ENCODE measurements around the gene IFNK.
"Not testable (repeated sequence)": the region's sequence is repeated elsewhere in the genome, so short reads cannot be mapped to it uniquely, and the experiment has no call there.

The IFNK gene, protein sequence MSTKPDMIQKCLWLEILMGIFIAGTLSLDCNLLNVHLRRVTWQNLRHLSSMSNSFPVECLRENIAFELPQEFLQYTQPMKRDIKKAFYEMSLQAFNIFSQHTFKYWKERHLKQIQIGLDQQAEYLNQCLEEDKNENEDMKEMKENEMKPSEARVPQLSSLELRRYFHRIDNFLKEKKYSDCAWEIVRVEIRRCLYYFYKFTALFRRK

DNA sequence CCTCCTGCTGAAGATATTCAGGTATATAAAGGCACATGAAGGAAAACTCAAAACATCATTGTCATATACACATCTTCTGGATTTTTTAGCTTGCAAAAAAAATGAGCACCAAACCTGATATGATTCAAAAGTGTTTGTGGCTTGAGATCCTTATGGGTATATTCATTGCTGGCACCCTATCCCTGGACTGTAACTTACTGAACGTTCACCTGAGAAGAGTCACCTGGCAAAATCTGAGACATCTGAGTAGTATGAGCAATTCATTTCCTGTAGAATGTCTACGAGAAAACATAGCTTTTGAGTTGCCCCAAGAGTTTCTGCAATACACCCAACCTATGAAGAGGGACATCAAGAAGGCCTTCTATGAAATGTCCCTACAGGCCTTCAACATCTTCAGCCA, at the start of gene IFNK:
TSS of gene IFNK (plus strand) at position 55 of the 400 bp plus-strand sequence. CDS start at position 102, 47 bp downstream.
- DNase-seq = no peak

DNA sequence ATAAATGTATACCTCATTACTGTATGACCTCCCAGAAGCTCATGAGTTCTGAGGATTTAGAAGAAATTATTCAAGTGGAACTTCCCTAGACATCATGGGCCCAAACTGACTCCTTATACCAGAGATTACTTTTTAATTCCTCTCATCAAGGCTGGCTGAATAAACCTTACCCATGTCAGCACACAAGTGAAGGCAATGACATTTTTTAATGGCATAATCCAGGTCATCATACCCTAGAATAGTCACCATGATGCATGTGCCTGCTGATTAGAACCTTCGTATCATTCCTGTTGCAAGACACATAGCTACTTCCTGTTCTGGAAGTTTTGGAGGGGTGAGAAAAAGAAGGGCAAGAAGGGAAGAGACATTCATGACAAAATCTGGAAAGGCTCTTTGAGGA, 49.8 kb upstream of the IFNK start:
- DNase-seq = no peak

DNA sequence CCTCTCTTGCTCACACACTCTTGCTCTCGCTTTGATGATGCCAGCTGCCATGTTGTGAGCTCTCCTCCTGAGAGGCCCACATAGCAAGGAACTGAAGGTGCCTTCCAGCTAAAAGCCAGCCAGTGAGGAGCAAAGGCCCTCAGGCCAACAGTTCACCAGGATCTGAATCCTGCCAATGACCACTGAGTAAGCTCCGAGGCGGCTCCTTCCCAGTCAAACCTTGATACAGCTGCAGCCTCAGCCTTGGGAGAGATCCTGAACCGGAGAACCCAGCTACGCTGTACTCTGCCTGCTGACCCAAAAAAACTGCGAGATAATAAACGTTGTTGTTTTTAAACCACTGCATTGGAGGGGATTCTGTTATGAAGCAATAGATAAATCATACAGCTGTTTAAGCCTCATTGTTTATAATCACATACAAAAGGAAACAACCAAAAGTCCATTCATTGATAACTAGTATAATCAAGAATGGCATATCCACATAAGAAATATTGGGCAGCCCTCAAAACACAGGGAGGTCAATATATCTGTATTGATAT, 49.0 kb upstream of the IFNK start:
- no peak for DNase-seq

DNA sequence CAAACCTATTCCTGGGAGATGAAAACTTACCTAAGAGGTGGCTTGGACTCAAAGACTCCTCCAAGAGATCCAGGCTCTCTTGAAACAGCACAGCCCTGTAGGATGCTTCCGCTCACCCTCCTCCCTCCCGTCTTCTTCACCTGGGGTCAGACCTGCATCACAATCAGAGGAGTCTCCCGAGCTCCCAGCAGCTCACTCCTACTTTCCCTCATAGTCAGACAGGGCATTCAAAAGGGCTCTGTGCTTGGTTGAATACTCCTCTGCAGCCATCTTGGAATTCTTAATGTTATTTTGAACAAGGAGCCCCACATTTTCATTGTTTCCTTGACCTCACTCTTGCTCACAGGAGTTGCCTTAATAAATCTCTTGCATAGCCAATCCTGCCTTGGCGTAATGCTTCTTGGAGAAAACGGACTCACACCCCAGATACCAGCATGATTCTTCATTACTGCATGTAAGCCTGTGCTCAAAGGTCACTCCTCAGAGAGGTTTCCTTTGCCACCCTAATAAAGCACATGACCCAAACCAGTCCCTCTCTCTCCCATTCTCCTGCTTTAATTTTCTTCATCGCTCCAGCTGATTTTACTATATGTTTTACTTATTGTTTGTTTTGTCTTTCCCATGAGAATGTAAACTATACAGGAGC, 47.1 kb upstream of the IFNK start:
- no peak for DNase-seq

DNA sequence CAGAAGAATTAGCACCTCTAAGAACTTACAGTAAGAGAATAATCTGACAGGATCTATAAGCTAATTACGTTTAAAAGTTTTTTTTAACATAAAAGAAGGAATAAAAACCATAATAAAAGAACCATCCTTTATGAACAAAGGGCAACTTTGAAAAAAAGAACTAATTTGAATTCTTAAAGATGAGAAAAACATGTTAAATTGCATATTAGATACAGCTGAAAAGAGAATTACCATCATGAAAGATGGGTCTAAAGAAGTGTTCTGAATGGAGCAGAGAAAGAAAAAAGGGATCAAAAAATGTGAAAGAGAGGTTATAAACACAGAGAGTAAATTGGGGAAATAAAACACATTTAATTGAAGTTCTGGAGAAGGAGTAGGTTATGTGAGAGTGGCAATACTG, 45.8 kb upstream of the IFNK start:
- no peak for DNase-seq

DNA sequence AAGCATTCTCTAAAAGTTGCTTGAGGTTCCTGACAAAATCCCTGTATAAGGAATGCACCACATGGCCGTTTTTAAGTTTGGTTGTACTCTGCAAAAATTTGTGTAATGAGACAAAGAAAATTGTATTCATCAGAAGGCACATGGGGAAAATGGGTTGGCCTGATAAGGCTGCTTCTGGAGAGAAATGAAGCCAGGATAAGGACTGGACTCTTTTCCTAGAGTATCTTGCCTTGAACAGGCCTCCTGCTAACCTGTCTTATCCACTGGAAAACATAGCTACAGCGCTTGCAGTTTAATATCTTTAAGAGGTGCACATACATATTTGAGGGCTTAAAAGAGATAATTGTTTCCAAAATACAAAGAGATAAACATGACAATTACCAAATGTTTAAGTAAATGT, 41.4 kb upstream of the IFNK start:
- no peak for DNase-seq

DNA sequence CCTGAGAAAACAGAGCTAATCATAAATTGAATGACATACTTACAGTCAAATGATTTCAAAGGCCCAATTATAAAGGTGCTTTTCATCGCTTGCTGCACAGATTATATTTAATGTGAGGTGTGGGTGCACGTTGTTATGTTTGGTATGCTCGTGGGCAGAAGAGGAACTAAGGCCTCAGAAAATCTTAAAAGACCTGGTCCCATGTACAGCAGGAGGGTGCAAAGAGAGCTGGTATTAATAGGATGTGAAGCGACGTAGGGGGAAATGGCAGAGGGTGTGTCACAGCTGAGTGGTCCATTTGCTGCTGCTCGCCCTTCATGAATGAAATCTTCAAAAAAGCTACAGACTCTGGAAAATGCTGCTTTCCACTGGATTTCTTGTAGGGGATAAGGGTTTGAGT, 40.5 kb upstream of the IFNK start:
- no peak for DNase-seq

DNA sequence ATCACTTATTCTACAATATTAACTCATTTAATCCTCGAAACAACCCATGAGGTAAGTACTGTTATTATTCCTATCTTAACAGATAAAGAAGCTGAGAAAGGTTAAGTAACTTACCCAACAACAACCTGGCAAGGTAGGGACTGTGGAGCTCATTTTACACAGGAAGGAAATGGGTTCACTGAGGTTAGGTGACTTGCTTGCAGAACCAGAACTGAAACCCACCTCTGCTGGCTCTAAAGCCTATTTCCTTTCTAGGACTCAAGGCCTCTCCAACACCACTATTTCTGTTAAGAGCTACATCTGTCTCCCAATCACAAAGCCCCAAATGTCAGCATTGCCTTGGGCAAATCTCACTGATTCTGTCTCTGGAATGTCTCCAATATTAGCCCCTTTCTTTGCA, 38.9 kb upstream of the IFNK start:
- DNase-seq = no peak

DNA sequence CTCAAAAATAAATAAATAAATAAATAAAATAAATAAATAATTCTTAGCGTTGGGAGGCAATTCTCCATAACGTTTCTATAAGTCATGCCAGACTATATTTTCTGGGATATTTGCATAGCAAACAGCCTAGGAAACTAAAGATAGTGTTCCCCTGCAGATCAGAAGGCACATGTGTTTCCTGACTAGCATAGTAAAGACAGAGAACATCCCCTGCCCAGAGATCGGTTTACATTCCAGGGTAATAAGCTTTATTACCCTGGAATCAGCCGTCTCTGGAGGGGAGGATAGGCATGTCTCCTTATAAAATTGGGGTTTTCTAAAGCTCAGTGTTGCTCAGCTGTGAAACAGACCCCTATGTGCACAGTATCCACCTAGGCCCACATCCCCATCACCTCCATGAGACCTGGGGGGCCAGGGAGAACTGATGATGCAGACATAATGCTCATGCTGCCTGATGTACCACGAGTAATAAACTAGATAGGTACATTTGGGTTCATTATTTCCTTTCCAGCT, 36.9 kb upstream of the IFNK start:
- DNase-seq = no peak

DNA sequence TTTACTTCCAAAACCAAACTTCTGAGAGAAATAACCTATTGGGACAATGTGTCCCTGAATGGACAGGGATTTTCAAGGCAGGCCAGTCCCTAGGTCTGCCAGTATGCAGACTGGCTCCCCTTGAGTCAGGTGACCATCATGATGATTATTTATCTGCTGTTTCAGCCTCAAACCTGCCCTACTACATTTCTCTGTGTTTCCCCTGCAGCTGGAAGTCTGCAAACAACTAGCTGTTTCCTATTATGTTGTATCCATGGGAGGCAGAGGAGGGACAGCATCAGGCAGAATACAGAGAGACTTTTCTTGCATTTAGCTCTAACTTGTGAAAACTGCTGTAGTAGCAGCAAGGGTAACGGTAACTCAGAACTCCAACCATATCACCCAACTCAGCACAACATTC, 36.2 kb upstream of the IFNK start:
- DNase-seq = no peak

DNA sequence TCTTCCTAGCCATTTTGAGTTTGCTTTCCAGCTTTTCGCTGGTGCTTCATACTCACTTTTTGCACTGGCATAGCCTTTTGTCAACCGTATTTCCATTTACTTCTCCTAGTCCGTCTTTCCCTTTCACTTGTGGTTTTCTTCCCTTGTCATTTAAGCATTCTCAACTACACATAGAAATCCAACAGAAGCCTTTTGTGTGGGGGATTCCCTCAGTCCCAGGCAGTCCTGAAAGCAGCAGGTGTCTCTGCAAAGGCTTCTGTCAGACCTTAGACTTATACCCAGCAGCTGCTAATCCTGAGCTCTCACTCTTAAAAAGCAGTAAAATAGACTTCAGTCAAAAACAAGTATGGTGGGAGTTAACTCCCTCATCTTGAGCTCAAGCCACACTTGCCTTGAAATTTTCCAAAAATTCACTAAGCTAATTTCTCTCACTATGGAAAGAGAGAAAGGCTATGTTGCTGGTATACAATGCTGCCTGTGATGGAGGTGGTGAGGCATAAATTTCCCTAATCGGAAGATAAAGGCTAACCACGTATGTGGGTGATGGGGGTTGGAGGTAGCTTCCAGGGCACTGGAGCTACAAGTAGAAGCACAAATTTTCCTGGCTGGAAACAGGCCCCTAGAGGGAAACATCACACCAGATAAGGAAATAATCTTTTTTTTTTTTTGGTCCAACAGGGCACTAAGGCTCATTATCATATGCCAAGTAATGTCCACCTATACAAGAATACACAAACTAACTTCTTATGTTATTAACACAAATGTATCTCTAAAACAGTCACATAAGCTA, 34.8 kb upstream of the IFNK start:
- DNase-seq = no peak

DNA sequence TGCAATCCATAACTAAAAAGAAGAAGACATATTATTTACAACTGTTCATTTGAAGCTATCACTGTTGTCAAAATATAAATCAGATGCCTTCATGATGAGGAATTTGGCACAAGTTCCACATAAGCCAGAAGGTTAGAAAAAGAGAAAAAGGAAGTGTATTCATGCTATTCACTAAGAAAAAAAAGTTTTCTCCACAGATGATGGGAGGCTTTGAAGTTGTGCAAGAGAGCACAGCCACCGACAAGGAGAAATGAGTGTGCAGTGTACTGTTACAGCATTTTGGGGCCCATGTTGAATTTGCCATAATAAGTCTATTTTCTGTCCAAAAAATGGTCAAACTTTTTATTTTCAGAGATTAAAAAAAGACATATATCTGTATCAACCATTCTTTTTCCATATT, 32.9 kb upstream of the IFNK start:
- no peak for DNase-seq

DNA sequence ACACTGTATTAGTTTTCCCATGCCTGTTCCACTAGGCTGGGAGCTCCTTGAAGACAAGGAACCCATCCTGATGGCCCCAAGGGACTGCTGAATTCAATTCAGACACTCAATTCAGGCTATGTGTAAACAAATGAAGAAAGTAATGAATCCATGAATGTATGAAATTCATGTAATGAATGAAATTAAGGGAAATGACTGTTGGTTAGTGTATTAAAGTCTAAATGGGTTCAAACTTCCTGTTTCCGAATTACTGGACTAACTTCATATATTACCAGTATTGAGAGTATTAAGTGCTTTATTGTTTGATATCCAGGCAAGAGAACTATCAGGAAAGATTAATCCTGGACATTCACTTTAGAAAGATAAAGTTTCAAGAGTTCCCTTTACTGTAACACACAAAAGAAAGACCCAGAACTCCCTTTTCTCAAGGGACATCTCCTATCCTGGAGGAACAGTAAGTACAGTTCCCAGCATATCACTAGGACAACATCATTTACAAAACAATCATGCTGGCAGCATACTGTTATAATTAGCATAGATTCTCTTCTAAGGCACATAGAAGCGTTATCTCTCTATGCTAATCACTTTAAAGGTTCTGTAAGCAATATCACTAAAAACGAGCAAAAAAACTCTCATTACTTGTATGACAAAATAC, 28.5 kb upstream of the IFNK start:
- DNase-seq = no peak

DNA sequence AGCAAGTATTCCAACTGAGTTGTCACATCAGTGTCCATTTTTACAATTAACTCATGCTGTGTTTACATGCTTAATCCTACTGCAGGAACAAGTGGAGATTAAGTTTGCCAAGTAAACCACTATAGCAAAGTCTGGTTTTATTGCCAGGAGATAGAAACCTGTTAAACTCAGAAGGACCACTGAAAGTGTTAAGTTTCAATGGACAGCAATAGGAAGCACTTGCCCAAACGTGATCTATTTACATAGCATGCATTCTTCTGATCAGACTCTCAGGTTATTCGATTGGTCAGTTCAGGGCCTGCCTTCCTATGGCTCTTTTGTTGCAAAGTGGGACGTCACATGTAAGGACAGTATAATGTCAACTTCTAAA, 28.0 kb upstream of the IFNK start:
- no peak for DNase-seq

DNA sequence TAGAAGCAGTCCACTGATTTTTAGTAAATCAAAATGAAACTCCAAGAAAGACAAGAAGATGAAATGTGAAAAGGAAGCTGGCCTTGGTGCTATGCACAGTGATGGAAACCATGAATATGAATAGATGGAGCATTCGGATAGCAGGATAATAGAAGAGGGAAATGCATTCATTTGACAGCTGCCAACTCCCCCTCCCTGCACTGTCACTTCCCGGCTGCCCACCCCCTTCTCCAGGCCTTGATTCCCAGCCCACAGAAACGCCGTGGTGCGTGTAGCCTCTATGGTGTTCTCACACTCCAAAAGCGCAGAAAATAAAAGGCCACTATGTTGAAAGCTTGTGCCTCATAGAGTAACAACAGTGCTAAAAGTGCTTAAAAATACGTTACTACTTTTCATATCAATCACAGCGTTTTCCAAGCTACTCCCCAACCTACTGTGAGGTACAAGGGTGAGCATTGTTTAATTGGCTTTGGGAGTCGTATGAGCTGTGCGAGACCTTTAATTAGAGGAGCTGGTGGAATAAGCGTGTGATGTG, 26.1 kb upstream of the IFNK start:
- DNase-seq = no peak

DNA sequence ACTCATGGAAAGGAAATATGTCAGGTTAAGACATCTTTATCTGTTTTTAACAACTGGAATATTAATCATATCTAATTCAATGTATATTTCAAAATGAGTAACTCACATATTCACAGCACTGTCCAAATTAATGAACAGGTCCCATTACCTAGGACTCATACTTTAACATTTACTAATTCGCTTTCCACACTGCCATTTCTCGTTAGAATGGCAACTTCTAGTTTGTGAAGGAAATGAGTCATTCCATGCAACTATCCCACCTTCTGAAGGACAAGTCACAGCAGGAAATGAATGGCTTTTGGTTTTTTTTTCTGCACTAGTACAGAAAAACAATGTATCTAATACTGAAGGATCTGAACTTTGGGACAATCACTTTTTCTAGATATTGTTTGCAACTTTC, 24.6 kb upstream of the IFNK start:
- DNase-seq = no peak

DNA sequence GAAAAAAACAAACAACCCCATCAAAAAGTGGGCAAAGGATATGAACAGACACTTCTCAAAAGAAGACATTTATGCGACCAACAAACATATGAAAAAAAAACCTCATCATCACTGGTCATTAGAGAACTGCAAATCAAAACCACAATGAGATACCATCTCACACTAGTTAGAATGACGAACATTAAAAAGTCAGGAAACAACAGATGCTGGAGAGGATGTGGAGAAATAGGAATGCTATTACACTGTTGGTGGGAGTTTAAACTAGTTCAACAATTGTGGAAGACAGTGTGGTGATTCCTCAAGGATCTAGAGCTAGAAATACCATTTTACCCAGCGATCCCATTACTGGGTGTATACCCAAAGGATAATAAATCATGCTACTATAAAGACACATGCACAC, 23.2 kb upstream of the IFNK start:
- DNase-seq = not testable (repeated sequence)

DNA sequence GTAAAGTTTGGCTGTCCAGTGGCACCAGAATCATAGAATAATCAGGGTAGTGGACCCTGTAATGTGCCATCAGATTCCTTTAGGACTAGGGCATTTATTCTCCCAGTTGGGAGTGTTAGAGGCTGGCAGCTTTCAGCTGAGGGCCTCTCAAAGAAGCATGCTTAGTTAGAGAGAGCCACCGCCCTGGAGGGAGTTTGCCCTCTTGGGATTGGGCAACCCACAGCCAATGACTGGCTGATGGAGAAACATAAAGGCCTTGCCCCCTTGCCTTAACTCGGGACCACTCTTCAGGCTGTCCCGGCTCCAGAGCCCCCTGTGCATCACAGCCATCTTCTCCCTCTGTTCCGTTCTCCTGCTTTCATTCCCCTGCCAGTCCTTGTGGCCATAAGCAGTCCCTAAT, 20.5 kb upstream of the IFNK start:
- no peak for DNase-seq

DNA sequence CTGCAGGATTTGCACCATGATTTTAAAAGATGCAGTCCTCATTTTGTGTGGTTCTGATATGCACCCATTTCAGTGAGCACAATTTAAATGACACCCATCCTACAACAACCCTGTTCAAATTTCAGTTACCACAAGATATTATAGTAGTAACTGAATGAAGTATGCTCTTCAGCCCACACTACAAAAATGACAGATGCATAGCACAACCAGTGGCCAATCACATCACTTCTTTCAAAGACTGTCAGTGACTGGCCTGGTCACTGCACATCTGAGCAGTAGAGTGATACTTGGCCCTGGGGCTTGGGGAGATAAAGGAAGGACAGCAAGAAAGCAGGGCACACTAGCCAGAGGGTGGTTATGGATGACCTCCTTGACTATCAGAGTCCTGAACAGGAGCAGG, 19.8 kb upstream of the IFNK start:
- DNase-seq = no peak

DNA sequence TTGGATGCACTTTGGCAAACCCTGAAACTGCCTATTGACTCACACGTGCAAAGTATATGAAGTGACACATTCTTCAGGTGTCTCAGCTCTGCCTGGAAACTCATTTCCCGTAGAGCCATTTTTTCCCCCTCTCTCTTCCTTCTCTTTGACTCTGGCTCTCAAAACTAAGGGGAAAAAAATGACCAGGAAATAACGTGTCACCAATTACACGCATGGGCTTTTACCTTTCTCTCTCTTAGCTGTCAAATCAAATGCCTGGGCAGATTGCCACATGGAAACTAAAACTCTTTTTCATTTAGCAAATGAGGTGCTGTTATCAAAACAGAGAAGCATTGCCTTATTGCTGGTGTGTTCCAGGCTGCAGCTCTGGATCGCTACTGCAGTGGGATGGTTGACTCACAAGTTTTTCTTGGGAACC, 18.3 kb upstream of the IFNK start:
- DNase-seq = no peak

DNA sequence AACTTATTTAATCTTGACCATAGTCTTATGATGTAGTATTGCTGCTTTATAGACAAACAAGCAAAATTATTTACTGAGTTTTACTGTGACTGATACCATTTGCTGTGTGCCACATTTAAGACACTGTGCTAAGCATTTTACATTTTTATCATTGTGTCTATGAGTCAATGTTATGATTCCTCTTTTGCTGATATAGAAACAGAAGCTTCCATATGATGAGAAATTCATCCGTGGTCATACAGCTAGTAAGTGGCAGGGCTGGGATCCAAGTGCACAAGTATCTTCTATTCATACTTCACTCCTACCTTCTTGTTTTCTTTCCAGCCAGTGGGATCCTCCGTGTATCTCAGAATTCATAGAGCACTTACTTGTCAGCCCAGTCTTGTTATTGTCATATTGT, 17.1 kb upstream of the IFNK start:
- no peak for DNase-seq

DNA sequence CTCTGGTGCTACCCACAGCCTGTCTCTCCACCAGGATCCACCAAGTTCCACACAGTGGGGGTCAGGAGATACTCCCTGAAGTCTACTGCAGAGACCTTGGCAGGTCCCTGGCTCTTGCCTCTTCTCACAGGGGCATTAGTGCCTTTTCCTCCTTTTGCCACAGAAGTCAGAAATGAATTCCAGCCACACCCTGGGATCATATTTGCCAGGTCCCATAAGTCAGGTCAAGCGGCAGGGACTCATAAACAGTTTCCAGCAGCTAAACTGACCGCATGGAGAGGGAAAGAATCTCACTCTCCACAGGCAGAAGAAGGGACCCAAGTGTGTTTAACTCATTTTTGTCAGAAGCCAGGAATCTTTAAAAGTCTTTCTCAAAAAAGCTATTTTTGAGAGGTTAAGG, 13.3 kb upstream of the IFNK start:
- no peak for DNase-seq

DNA sequence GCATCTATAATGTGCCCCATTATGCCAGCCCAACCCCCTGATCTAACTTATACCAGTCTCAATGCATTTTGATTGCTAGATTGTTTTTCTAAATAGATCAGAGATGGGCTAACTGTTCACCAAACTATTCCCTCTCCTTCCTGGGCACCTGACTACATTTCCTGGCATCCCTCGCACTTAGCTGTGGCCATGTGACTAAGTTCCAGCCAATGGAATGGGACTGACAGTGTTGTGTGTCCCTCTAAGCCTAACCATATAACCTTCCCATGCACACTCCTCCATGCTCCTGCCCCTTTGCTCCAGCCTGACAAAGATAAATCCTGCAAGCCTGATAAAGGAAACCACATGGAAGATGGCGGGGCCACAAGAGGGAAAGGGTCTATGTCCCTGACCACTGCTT, 12.3 kb upstream of the IFNK start:
- DNase-seq = no peak

All from CD4-positive, alpha-beta T cell treated with Interleukin-4 for 4 hours (primary cell).